ENCODE data around the gene DRC7.

DRC7 gene

GRCh38 chr16:57753448-57754353 lies 59.1 kb downstream of the DRC7 start:
- H3K27ac ChIP-seq = no peak overlapping the region
- no peak for TF ChIP-seq CTCF (conservative IDR thresholded peaks at IDR 0.05)

GRCh38 chr16:57754354-57755060 lies 59.9 kb downstream of the DRC7 start:
- H3K27ac ChIP-seq = no peak overlapping the region
- TF ChIP-seq CTCF (conservative IDR thresholded peaks at IDR 0.05) = no peak

GRCh38 chr16:57755061-57755684 lies 60.6 kb downstream of the DRC7 start:
- TF ChIP-seq CTCF (conservative IDR thresholded peaks at IDR 0.05) = no peak
- H3K27ac ChIP-seq = no peak overlapping the region

- no peak for TF ChIP-seq CTCF (conservative IDR thresholded peaks at IDR 0.05)
- H3K27ac ChIP-seq = no peak overlapping the region
Observed at GRCh38 chr16:57755726-57756423, 61.3 kb downstream of the DRC7 start.

- no peak overlapping the region for H3K27ac ChIP-seq
- no peak for TF ChIP-seq CTCF (conservative IDR thresholded peaks at IDR 0.05)
Observed at GRCh38 chr16:57756424-57757325, 62.1 kb downstream of the DRC7 start.

GRCh38 chr16:57757326-57757786 lies 62.8 kb downstream of the DRC7 start:
- H3K27ac ChIP-seq = no peak overlapping the region
- TF ChIP-seq CTCF (conservative IDR thresholded peaks at IDR 0.05) = peak; percentile 91

All from VCaP (cell line).